GM10266 (cell line): ENCODE measurements around the gene SIRT4.

ENCODE experiments used
- DNase-seq: peaks from one replicate; pipeline ENCODE4 v3.0.0; 2012; ENCODE audit errors: extremely low spot score
- TF ChIP-seq, protein P1 (sequence below): IDR thresholded peaks from 2 replicates; pipeline ENCODE4 v1.5.1; 2012; ENCODE audit warnings: mild to moderate bottlenecking, low read depth; ENCODE audit not compliant: control insufficient read depth, insufficient read depth; ENCODE audit errors: missing control alignments

Gene SIRT4

DNA sequence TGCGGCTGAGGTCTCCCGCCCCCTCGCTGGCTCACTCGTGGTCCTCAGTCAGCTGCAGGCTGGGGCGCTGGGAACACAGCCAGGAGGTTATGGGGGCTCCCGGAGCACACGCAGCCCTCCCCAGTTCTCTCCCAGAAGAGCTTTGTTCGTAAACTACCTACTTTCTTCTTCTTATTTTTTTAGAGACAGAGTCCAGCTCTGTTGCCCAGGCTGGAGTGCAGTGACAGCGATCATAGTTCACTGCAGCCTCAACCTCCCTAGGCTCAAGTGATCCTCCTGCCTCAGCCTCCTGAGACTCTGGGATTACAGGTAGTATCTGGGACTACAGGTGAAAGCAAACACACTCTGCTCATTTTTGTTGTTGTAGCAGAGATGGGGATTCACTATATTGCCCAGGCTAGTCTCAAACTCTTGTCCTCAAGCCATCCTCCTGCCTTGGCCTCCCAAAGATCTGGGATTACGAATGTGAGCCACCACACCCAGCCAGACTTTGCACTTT lies 41.0 kb downstream of the SIRT4 start:
- TF ChIP-seq, protein P1, sequence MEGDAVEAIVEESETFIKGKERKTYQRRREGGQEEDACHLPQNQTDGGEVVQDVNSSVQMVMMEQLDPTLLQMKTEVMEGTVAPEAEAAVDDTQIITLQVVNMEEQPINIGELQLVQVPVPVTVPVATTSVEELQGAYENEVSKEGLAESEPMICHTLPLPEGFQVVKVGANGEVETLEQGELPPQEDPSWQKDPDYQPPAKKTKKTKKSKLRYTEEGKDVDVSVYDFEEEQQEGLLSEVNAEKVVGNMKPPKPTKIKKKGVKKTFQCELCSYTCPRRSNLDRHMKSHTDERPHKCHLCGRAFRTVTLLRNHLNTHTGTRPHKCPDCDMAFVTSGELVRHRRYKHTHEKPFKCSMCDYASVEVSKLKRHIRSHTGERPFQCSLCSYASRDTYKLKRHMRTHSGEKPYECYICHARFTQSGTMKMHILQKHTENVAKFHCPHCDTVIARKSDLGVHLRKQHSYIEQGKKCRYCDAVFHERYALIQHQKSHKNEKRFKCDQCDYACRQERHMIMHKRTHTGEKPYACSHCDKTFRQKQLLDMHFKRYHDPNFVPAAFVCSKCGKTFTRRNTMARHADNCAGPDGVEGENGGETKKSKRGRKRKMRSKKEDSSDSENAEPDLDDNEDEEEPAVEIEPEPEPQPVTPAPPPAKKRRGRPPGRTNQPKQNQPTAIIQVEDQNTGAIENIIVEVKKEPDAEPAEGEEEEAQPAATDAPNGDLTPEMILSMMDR, result no peak
- no peak for DNase-seq

DNA sequence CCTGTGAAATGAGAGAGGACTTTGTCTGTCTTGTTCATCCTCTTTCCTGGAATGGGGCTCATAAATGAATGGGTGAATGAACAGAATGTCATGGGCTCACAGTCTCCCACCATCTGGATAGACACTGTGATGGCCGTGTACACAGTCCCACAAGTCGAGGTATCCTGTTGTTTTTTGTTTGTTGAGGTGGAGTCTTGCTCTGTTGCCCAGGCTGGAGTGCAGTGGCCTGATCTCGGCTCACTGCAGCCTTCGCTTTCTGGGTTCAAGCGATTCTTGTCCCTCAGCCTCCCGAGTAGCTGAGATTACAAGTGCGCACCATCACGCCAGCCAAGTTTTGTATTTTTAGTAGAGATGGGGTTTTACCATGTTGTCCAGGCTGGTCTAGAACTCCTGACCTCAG lies 41.6 kb downstream of the SIRT4 start:
- TF ChIP-seq, protein P1, result no peak
- DNase-seq, result peak; percentile 14

DNA sequence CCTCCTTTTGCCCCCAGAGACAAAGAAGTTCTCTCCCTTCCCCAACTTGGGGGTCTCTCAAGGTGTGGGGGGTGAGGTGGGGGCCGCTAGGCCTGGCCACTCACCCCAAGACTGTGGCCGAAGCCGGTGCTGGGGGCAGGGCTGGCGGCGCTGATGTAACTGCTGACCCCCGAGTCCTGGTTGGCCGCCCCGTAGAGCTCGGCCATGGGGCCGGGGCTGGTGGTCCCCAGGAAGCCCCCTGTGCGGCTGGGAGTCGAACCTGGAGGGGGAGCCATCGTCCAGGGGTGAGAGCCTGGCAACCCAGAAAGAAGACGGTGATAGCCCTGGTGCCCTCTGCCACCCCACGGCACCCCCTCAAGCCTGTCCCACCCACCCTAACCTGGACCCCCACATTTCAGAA lies 43.9 kb downstream of the SIRT4 start:
- TF ChIP-seq, protein P1, result no peak
- DNase-seq, result no peak

DNA sequence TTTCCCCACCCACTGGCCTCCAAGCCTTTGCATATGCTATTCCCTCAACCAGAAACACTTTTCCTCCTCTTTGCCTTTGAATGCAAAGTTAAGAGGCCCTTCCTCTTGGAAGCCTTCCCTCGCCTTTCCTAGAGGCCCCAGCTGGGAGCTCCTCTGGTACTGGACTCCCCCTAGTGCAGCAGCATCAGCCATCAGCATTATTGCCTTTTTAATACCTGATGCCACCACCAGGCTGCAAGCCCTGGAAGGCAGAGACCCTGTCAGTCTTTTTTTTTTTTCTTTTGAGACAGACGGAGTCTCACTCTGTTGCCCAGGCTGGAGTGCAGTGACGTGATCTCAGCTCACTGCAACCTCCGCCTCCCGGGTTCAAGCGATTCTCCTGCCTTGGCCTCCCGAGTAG lies 44.6 kb downstream of the SIRT4 start:
- DNase-seq, result no peak
- TF ChIP-seq, protein P1, result no peak

DNA sequence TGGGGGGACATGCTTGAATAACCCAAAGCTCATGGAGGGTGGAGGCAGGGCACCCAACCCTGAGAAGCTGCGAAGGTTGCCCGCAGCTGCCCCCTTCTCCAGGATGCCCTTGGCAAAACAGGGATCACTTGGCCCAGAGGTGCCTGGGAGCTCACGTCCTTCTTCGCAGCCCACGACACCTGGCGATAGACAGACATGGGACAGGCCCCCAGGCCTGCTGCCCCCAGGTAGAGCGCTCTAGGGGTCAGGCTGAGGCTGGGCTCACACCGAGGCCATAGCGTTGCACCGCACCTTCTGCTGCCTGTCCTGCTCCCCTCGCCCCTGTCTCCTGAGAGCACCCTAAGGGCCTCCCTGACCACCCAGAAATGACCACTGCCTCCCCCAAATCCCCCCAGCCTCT lies 45.6 kb downstream of the SIRT4 start:
- TF ChIP-seq, protein P1, result no peak
- DNase-seq, result no peak

DNA sequence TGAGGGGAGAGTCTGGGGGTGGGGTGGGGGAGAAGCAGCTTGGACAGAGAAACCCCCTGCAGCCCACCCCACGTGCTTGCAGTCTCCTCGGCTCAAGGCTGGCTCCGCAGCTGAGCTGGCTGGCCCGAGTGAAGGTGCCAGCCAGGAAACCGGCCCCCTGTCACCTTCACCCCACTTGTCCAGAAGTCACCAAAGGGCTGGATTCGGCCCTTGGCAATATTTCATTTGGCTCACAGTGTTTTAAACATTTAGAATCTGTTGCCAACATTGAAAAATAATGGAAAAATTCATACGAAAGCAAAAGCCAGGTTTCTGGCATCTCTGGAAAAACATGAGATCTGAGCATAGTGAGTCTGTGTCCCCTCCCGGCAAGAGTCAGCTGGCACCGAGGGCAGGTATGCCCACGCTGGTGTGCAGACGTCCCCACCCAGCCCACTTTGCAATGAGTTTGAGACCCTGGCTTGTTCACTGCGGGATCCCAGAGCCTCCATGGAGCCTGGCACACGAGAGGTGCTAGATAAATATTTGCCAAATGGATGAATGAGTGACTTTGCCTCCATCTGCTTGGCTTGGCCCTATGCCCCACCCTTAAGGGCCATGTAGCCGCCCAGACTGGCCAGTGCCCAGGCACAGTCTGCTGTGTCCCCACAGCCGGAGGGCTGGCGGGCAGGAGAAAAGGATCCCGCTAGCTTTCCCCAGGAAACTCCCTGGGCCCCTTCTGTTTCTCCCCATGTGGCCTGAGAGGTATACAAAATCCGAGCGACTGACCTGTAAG lies 48.6 kb downstream of the SIRT4 start:
- DNase-seq, result no peak
- TF ChIP-seq, protein P1, result no peak

DNA sequence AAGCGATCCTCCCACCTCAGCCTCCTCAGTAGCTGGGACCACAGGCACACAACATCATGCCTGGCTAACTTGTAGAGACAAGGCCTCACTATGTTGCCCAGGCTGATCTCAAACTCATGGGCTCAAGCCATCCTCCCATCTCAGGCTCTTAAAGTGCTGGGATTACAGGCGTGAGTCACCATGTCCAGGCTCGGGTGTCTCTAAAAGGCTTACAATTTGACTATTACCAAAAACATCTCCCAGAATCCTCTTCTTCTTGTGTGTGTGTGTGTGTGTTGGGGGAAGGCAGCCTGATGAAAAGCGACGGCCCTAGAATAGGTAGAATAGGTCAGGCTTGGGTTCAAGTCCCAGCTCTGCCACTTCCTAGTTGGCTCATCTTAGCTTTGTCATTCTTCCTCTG lies 50.0 kb downstream of the SIRT4 start:
- TF ChIP-seq, protein P1, result no peak
- no peak for DNase-seq
